ENCODE data around the gene STIM1.
A peak's percentile ranks its signal among the peaks of the same experiment; 100 is the strongest.

STIM1 gene

DNA sequence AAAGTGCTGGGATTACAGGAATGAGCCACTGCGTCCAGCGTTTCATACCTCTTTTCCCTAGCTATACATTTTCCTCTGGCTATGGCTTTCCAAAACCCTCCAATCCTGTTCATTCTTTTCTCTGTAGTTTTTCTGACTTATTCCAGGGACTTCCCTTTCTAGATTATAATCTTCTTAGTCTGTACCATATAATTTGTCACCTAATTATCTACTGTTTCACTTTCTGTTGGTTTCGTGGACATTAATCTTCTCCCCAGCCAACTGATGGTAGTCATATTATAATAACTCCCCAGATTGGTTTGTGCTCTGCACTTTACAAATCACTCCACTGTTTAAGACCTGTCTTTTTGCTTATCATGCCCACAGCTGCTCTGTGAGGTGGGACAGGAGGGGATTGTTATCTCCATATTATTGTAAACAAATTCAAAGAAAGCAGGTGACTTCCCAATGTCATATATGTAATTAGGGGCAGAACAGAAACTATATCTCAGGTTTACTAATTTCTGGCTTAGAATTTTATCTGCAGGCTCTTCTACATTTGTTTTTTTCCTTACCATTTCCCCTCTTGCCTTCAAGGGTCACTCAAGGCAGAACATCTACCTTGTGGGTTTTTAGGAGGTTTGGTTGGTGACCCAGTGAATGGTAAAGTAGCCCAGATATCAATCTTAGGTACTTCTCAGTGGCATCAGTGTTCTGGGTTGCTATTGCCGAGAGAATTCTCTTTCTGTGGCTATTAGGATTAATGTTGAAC is 23.9 kb downstream of the STIM1 start:
- Histone ChIP-seq H3K27me3 (ENCODE audit: control insufficient read depth in 5 of 5, insufficient read depth in 4 of 5, low read length in 5 of 5) (no peaks in the 10 kb centered on the region), H3K27ac (ENCODE audit: low read depth, low read length) (no peak overlapping the region), H3K36me3 (ENCODE audit: control insufficient read depth in 5 of 5, insufficient read depth in 5 of 5, low read length in 5 of 5) (no peaks in the 10 kb centered on the region), H3K4me1 (ENCODE audit: control insufficient read depth in 5 of 5, insufficient read depth in 5 of 5, low read length in 5 of 5) (peaks cover 3 to 21% (median 16%) of the 10 kb centered on the region in 5 donors), H3K9ac (ENCODE audit: low read length in 5 of 5) (no peak overlapping the region), H3K4me3 (ENCODE audit: low read depth in 1 of 5, low read length in 5 of 5) (no peak overlapping the region), H3K9me3 (ENCODE audit: control insufficient read depth in 5 of 5, low read length in 5 of 5) (no peaks in the 10 kb centered on the region)

DNA sequence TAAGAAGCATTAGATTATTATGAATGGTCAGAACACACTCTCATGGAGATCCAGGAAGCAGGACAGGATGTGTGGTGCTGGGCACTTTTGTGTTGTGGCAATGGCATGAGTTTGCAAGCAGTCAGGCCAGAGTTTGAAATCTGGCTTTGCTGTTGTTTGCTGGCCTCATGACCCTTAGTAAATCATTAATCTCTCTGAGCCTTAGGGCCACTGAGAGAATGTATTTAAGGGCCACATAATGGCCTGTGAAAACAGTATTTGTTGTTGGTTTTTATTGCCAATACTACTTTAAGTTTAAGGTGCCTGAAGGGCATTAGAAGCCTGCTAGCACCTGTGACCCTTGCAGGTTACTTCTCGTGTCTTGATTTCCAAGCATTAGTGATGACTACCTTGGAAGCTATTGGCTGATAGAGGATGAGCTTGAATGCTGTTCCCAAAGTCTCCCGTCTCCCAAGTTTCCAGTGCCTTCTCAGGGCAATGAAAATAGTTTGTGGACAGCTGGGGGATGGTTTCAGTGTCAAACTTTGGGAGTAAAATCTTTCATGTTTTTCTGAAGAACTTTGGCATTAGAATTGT is 24.6 kb downstream of the STIM1 start:
- H3K27me3 ChIP-seq (ENCODE audit: control insufficient read depth in 5 of 5, insufficient read depth in 4 of 5, low read length in 5 of 5), result no peaks in the 10 kb centered on the region
- no peaks in the 10 kb centered on the region for H3K9me3 ChIP-seq (ENCODE audit: control insufficient read depth in 5 of 5, low read length in 5 of 5)
- H3K4me1 ChIP-seq (ENCODE audit: control insufficient read depth in 5 of 5, insufficient read depth in 5 of 5, low read length in 5 of 5), result peaks cover 3 to 21% (median 16%) of the 10 kb centered on the region in 5 donors
- peak overlapping the region in 1 of 5 donors; percentile 32 for H3K9ac ChIP-seq (ENCODE audit: low read length in 5 of 5)
- no peak overlapping the region for H3K27ac ChIP-seq (ENCODE audit: low read depth, low read length)
- no peaks in the 10 kb centered on the region for H3K36me3 ChIP-seq (ENCODE audit: control insufficient read depth in 5 of 5, insufficient read depth in 5 of 5, low read length in 5 of 5)
- H3K4me3 ChIP-seq (ENCODE audit: low read depth in 1 of 5, low read length in 5 of 5), result no peak overlapping the region

DNA sequence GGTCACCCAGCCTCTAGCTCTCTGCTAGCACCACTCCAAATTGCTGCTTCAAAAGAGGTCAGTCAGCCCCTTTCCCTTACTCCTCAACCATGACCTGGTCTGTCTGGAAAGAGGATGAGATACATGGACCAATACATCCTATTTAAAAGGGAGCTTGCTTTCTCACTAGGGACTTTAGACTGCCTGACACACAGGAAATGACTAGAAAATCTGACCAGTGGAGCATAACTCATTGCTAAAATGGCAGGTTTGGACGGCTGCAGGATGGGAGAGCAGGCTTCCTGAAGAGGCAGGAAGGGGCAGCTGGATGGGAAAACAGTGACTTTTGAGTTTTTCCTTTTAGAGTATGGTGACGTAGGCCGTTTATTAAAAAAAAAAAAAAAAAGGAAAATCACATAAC is 25.3 kb downstream of the STIM1 start:
- H3K9ac ChIP-seq (ENCODE audit: low read length in 5 of 5), result no peak overlapping the region
- H3K27me3 ChIP-seq (ENCODE audit: control insufficient read depth in 5 of 5, insufficient read depth in 4 of 5, low read length in 5 of 5), result no peaks in the 10 kb centered on the region
- H3K9me3 ChIP-seq (ENCODE audit: control insufficient read depth in 5 of 5, low read length in 5 of 5), result no peaks in the 10 kb centered on the region
- peaks cover 3 to 21% (median 19%) of the 10 kb centered on the region in 5 donors for H3K4me1 ChIP-seq (ENCODE audit: control insufficient read depth in 5 of 5, insufficient read depth in 5 of 5, low read length in 5 of 5)
- H3K27ac ChIP-seq (ENCODE audit: low read depth, low read length), result no peak overlapping the region
- no peaks in the 10 kb centered on the region for H3K36me3 ChIP-seq (ENCODE audit: control insufficient read depth in 5 of 5, insufficient read depth in 5 of 5, low read length in 5 of 5)
- H3K4me3 ChIP-seq (ENCODE audit: low read depth in 1 of 5, low read length in 5 of 5), result no peak overlapping the region

- no peak overlapping the region for H3K9ac ChIP-seq (ENCODE audit: low read length in 5 of 5)
- peaks cover 3 to 24% (median 21%) of the 10 kb centered on the region in 5 donors for H3K4me1 ChIP-seq (ENCODE audit: control insufficient read depth in 5 of 5, insufficient read depth in 5 of 5, low read length in 5 of 5)
Observed at GRCh38 chr11:3882655-3883054, 27.2 kb downstream of the STIM1 start.

GRCh38 chr11:3885855-3886254 is 30.4 kb downstream of the STIM1 start:
- Histone ChIP-seq H3K4me3 (ENCODE audit: low read depth in 1 of 5, low read length in 5 of 5) (no peak overlapping the region), H3K36me3 (ENCODE audit: control insufficient read depth in 5 of 5, insufficient read depth in 5 of 5, low read length in 5 of 5) (no peaks in the 10 kb centered on the region), H3K27me3 (ENCODE audit: control insufficient read depth in 5 of 5, insufficient read depth in 4 of 5, low read length in 5 of 5) (no peaks in the 10 kb centered on the region), H3K9me3 (ENCODE audit: control insufficient read depth in 5 of 5, low read length in 5 of 5) (no peaks in the 10 kb centered on the region), H3K9ac (ENCODE audit: low read length in 5 of 5) (no peak overlapping the region), H3K27ac (ENCODE audit: low read depth, low read length) (no peak overlapping the region), H3K4me1 (ENCODE audit: control insufficient read depth in 5 of 5, insufficient read depth in 5 of 5, low read length in 5 of 5) (peaks cover 2 to 20% (median 18%) of the 10 kb centered on the region in 5 donors)

More at GRCh38 chr11:3882655-3883054, 27.2 kb downstream of the STIM1 start:
- Histone ChIP-seq H3K4me3 (ENCODE audit: low read depth in 1 of 5, low read length in 5 of 5) (no peak overlapping the region), H3K36me3 (ENCODE audit: control insufficient read depth in 5 of 5, insufficient read depth in 5 of 5, low read length in 5 of 5) (no peaks in the 10 kb centered on the region), H3K9me3 (ENCODE audit: control insufficient read depth in 5 of 5, low read length in 5 of 5) (no peaks in the 10 kb centered on the region), H3K27me3 (ENCODE audit: control insufficient read depth in 5 of 5, insufficient read depth in 4 of 5, low read length in 5 of 5) (no peaks in the 10 kb centered on the region), H3K27ac (ENCODE audit: low read depth, low read length) (no peak overlapping the region)

DNA sequence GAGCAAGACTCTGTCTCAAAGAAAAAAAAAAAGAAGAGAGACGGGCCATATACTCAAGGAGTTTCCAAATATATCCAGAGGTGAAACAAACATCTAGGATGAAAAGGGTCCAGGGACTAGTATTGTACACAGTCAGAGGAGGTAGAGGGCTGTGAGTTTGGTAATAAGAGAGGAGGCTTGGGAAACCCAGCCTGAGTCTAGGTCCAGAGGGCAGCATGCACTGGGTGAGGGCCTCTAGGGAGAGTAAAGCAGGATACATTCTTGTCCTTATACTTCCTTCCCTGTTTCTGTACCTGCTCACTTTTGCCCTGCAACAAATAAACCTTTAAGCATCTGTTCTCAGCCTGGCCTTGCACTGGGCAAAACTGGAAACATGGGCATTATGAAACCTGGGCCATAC is 31.5 kb downstream of the STIM1 start:
- no peak overlapping the region for H3K4me3 ChIP-seq (ENCODE audit: low read depth in 1 of 5, low read length in 5 of 5)
- H3K36me3 ChIP-seq (ENCODE audit: control insufficient read depth in 5 of 5, insufficient read depth in 5 of 5, low read length in 5 of 5), result no peaks in the 10 kb centered on the region
- no peak overlapping the region for H3K27ac ChIP-seq (ENCODE audit: low read depth, low read length)
- no peaks in the 10 kb centered on the region for H3K27me3 ChIP-seq (ENCODE audit: control insufficient read depth in 5 of 5, insufficient read depth in 4 of 5, low read length in 5 of 5)
- H3K9ac ChIP-seq (ENCODE audit: low read length in 5 of 5), result no peak overlapping the region
- H3K4me1 ChIP-seq (ENCODE audit: control insufficient read depth in 5 of 5, insufficient read depth in 5 of 5, low read length in 5 of 5), result peaks cover 2 to 21% (median 19%) of the 10 kb centered on the region in 5 donors
- H3K9me3 ChIP-seq (ENCODE audit: control insufficient read depth in 5 of 5, low read length in 5 of 5), result no peaks in the 10 kb centered on the region

DNA sequence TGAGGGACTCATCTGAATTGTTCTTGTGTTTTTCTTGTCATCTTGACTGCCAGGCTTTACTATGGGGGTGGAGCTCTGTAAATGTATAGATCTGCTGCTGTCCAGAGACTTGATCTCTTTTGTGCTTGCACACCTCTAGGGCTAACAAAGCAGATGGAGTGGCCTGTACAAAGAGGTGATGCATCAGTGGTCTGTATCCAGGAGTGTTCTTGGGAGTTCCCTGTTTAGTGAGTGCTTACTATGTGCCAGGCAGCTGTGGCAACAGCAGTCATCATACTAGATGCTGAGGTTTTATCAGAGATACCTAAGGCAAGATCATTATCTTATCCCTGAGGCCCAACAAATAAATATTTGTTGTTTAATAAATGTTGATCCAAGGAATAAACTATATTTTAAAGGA is 33.4 kb downstream of the STIM1 start:
- H3K4me3 ChIP-seq (ENCODE audit: low read depth in 1 of 5, low read length in 5 of 5), result no peak overlapping the region
- no peaks in the 10 kb centered on the region for H3K9me3 ChIP-seq (ENCODE audit: control insufficient read depth in 5 of 5, low read length in 5 of 5)
- no peaks in the 10 kb centered on the region for H3K36me3 ChIP-seq (ENCODE audit: control insufficient read depth in 5 of 5, insufficient read depth in 5 of 5, low read length in 5 of 5)
- H3K9ac ChIP-seq (ENCODE audit: low read length in 5 of 5), result no peak overlapping the region
- peaks cover 2 to 26% (median 23%) of the 10 kb centered on the region in 5 donors for H3K4me1 ChIP-seq (ENCODE audit: control insufficient read depth in 5 of 5, insufficient read depth in 5 of 5, low read length in 5 of 5)
- H3K27me3 ChIP-seq (ENCODE audit: control insufficient read depth in 5 of 5, insufficient read depth in 4 of 5, low read length in 5 of 5), result no peaks in the 10 kb centered on the region
- H3K27ac ChIP-seq (ENCODE audit: low read depth, low read length), result no peak overlapping the region

DNA sequence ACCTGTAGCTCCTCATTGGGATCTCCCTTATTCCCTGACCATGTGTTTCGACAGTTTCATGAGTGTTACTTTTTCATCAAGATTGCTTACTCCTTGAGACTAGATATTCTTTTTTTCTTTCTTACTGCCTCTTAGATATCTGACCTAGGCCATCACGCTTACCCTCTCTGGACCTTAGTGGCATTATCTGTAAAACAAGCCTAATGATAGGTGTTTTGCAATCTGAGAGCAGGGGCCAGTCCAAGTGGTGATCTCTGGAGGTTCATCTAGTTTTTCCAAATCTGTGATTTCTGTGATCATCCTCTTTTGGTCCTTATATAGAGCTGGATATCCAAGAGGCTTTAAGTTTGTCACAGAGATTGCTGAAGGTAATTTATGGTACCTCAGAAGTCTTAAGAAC is 34.5 kb downstream of the STIM1 start:
- no peaks in the 10 kb centered on the region for H3K9me3 ChIP-seq (ENCODE audit: control insufficient read depth in 5 of 5, low read length in 5 of 5)
- peaks cover 2 to 34% (median 31%) of the 10 kb centered on the region in 5 donors for H3K4me1 ChIP-seq (ENCODE audit: control insufficient read depth in 5 of 5, insufficient read depth in 5 of 5, low read length in 5 of 5)
- no peak overlapping the region for H3K9ac ChIP-seq (ENCODE audit: low read length in 5 of 5)
- no peak overlapping the region for H3K4me3 ChIP-seq (ENCODE audit: low read depth in 1 of 5, low read length in 5 of 5)
- H3K27me3 ChIP-seq (ENCODE audit: control insufficient read depth in 5 of 5, insufficient read depth in 4 of 5, low read length in 5 of 5), result no peaks in the 10 kb centered on the region
- no peaks in the 10 kb centered on the region for H3K36me3 ChIP-seq (ENCODE audit: control insufficient read depth in 5 of 5, insufficient read depth in 5 of 5, low read length in 5 of 5)
- no peak overlapping the region for H3K27ac ChIP-seq (ENCODE audit: low read depth, low read length)

GRCh38 chr11:3890806-3891205 is 35.3 kb downstream of the STIM1 start:
- Histone ChIP-seq H3K36me3 (ENCODE audit: control insufficient read depth in 5 of 5, insufficient read depth in 5 of 5, low read length in 5 of 5) (no peaks in the 10 kb centered on the region), H3K9ac (ENCODE audit: low read length in 5 of 5) (no peak overlapping the region), H3K9me3 (ENCODE audit: control insufficient read depth in 5 of 5, low read length in 5 of 5) (no peaks in the 10 kb centered on the region), H3K27me3 (ENCODE audit: control insufficient read depth in 5 of 5, insufficient read depth in 4 of 5, low read length in 5 of 5) (no peaks in the 10 kb centered on the region), H3K4me1 (ENCODE audit: control insufficient read depth in 5 of 5, insufficient read depth in 5 of 5, low read length in 5 of 5) (peaks cover 2 to 38% (median 30%) of the 10 kb centered on the region in 5 donors), H3K4me3 (ENCODE audit: low read depth in 1 of 5, low read length in 5 of 5) (no peak overlapping the region), H3K27ac (ENCODE audit: low read depth, low read length) (no peak overlapping the region)

DNA sequence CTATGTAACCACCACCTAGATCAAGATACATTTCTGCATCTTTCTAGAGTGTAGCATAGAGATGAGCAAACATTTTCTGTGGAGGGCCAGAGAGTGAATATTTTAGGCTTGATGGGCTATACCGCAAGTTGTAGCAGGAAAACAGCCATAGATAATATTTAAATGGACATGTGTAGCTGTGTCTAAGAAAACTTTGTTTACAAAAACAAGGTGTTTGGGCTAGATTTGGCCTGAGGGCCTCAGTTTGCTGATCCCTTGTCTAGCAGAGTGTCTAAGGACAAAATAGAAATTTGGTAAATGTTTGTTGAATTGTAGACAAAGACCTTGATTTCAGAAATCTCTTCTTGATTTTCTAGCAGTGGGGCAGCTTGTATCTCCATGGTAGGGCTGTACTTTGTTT is 36.3 kb downstream of the STIM1 start:
- Histone ChIP-seq H3K36me3 (ENCODE audit: control insufficient read depth in 5 of 5, insufficient read depth in 5 of 5, low read length in 5 of 5) (no peaks in the 10 kb centered on the region), H3K4me3 (ENCODE audit: low read depth in 1 of 5, low read length in 5 of 5) (no peak overlapping the region), H3K27me3 (ENCODE audit: control insufficient read depth in 5 of 5, insufficient read depth in 4 of 5, low read length in 5 of 5) (no peaks in the 10 kb centered on the region), H3K9ac (ENCODE audit: low read length in 5 of 5) (no peak overlapping the region), H3K27ac (ENCODE audit: low read depth, low read length) (no peak overlapping the region), H3K4me1 (ENCODE audit: control insufficient read depth in 5 of 5, insufficient read depth in 5 of 5, low read length in 5 of 5) (peaks cover 2 to 38% (median 30%) of the 10 kb centered on the region in 5 donors), H3K9me3 (ENCODE audit: control insufficient read depth in 5 of 5, low read length in 5 of 5) (no peaks in the 10 kb centered on the region)
